NB4 (cell line): ENCODE data around the gene PACC1.

Source experiments
- CTCF ChIP-seq: IDR thresholded peaks from one replicate; pipeline ENCODE4 v1.5.1; 2012; ENCODE audit warnings: low read depth, low read length
- MYC ChIP-seq: IDR thresholded peaks from 2 replicates; pipeline ENCODE4 v1.6.1; 2011; ENCODE audit warnings: low read depth, low read length
- POLR2A ChIP-seq: IDR thresholded peaks from 2 replicates; pipeline ENCODE4 v1.6.1; 2011; ENCODE audit warnings: mild to moderate bottlenecking; ENCODE audit not compliant: insufficient read length; ENCODE audit errors: extremely low read depth
- TF ChIP-seq, protein P1 (sequence below): IDR thresholded peaks from 2 replicates; pipeline ENCODE4 v1.6.1; 2011; ENCODE audit warnings: low read depth, low read length

- TF ChIP-seq CTCF: no peak
- no peak for TF ChIP-seq POLR2A
- no peak for TF ChIP-seq MYC
- TF ChIP-seq, protein P1, sequence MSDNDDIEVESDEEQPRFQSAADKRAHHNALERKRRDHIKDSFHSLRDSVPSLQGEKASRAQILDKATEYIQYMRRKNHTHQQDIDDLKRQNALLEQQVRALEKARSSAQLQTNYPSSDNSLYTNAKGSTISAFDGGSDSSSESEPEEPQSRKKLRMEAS: no peak
Measured at GRCh38 chr1:212463565-212464285, 49.0 kb upstream of the PACC1 start.
